HepG2 (cell line): ENCODE measurements around the gene ZFYVE26. TPM values are rescaled to one million over a fixed set of nuclear protein-coding genes. Genes with fewer than 3 reads are reported as not detected.

Source experiments
- ARID3A ChIP-seq: IDR thresholded peaks from 2 replicates; pipeline ENCODE4 v1.6.1; 2012; ENCODE audit warnings: low read depth, low read length, improper control_type of control experiment
- CTCF ChIP-seq: sonication (generic); formaldehyde crosslinking; IDR thresholded peaks from 2 replicates; pipeline ENCODE4 v1.5.0; 2020; ENCODE audit warnings: mild to moderate bottlenecking, missing genetic modification reagents, moderate library complexity
- HMGXB3 ChIP-seq: sonication (generic); formaldehyde crosslinking; IDR thresholded peaks from 2 replicates; pipeline ENCODE4 v1.4.0; 2020; ENCODE audit warnings: missing genetic modification reagents, borderline replicate concordance
- MLXIP ChIP-seq: sonication (generic); formaldehyde crosslinking; IDR thresholded peaks from 2 replicates; pipeline ENCODE4 v1.9.0; 2021; ENCODE audit warnings: missing genetic modification reagents, borderline replicate concordance
- NR3C1 ChIP-seq: sonication (generic); formaldehyde crosslinking; IDR thresholded peaks from 2 replicates; pipeline ENCODE4 v1.4.0; 2020; ENCODE audit warnings: missing genetic modification reagents
- SAP130 ChIP-seq: IDR thresholded peaks from 2 replicates; pipeline ENCODE4 v1.6.1; 2016; ENCODE audit warnings: low read depth
- SMC3 ChIP-seq: IDR thresholded peaks from 2 replicates; pipeline ENCODE4 v1.6.1; 2011; ENCODE audit warnings: low read length, improper control_type of control experiment
- THAP11 ChIP-seq: IDR thresholded peaks from 2 replicates; pipeline ENCODE4 v1.6.1; 2016; ENCODE audit warnings: missing biosample characterization, missing genetic modification reagents
- polyA plus RNA-seq, 8 experiments: library from polyadenylated mRNA; depleted of rRNA in 3 of 8; stranded (reverse) in 7 of 8; unstranded in 1 of 8; fragments of >200 nt; fragmentation: Illumina TruSeq in 4 of 8; extraction: Trizol in 4 of 8; gene quantifications; 2 replicates each; pipeline versions ENCODE4 v1.2.1 to v1.2.3, GENCODE V29; 2011 to 2016; ENCODE audit warnings: low read depth in 4 of 8, missing spikeins in 1 of 8, mixed read lengths in 1 of 8; ENCODE audit not compliant: insufficient read depth in 1 of 8
- total RNA-seq, 5 experiments: library from RNA; depleted of rRNA; stranded (reverse); fragments of >200 nt; fragmentation: Illumina TruSeq; extraction: Trizol; gene quantifications; 2 replicates each; pipeline ENCODE4 v1.2.3, GENCODE V29; 2016; ENCODE audit warnings: low read depth in 1 of 5

Gene ZFYVE26
- total and polyA plus RNA-seq, 2 of the 13 experiments (the other 11 are each of a cell fraction or from before 2014, with no cell fraction given) = 13.6 to 16.4 TPM

- TF ChIP-seq ARID3A = peak; percentile 76; the same call in 1 of the 2 replicates
- TF ChIP-seq HMGXB3 (CRISPR knock-in tag) = no peak
- TF ChIP-seq MLXIP (CRISPR knock-in tag) = no peak
- no peak for TF ChIP-seq NR3C1 (CRISPR knock-in tag)
- 0 out of 2 replicates have a peak, but pooled peaks have one; percentile 20 for TF ChIP-seq THAP11 (CRISPR knock-in tag)
- 0 out of 2 replicates have a peak, but pooled peaks have one; percentile 16 for TF ChIP-seq SAP130 (CRISPR knock-in tag)
- peak; percentile 78 for TF ChIP-seq CTCF (CRISPR knock-in tag)
- peak; percentile 66 for TF ChIP-seq SMC3
Observed at GRCh38 chr14:67837011-67837624, 20.7 kb upstream of the ZFYVE26 start (continued).
